PC-9 (cell line): ENCODE data around the gene POMGNT2. TPM values are rescaled to one million over a fixed set of nuclear protein-coding genes. Genes with fewer than 3 reads are reported as not detected.

Experiments
- BruUV-seq: library from RNA; stranded (reverse); fragments of 400-500 nt; replicated peaks from 2 replicates; lab custom pipeline; 2021; lab: Mats Ljungman, UMichigan
- CTCF ChIA-PET: fragments of 300-600 bp; sonication (Branson Sonifier 250); formaldehyde crosslinking; loops from one replicate; lab custom pipeline; 2022; ENCODE audit warnings: antibody characterized with exemption; lab: Charles Lee
- POLR2A ChIA-PET: fragments of 300-600 bp; sonication (Branson Sonifier 250); formaldehyde crosslinking; loops from one replicate; lab custom pipeline; 2022; ENCODE audit warnings: antibody characterized with exemption; ENCODE audit not compliant: unreplicated experiment; lab: Charles Lee
- DNase-seq, 2 experiments: peaks; one replicate each; pipeline versions ENCODE4 v3.0.0 to v3.0.0-alpha.2; 2015 to 2022; ENCODE audit warnings: mixed read lengths in 1 of 2
- H2AFZ ChIP-seq: fragments of 200-600 bp; sonication (generic); 2 replicates; pipeline ENCODE4 v1.8.1; 2017; ENCODE audit warnings: antibody characterized with exemption
- H3F3A ChIP-seq: fragments of 200-600 bp; sonication (generic); 2 replicates; pipeline ENCODE4 v1.8.1; 2017; ENCODE audit warnings: antibody characterized with exemption, mild to moderate bottlenecking, low read depth; ENCODE audit not compliant: insufficient read depth
- H3K27ac ChIP-seq: fragments of 200-600 bp; sonication (generic); 2 replicates; pipeline ENCODE4 v1.6.1; 2016; ENCODE audit warnings: mixed run types
- H3K27me3 ChIP-seq: fragments of 200-600 bp; sonication (generic); 2 replicates; pipeline ENCODE4 v1.6.1; 2016; ENCODE audit warnings: low read depth, mixed run types; ENCODE audit not compliant: insufficient read depth
- H3K36me3 ChIP-seq: fragments of 200-600 bp; sonication (generic); 2 replicates; pipeline ENCODE4 v1.6.1; 2016; ENCODE audit warnings: low read depth, mixed run types
- H3K4me1 ChIP-seq: fragments of 200-600 bp; sonication (generic); replicated peaks from 2 replicates; pipeline ENCODE4 v1.6.1; 2016; ENCODE audit warnings: mixed run types; ENCODE audit not compliant: insufficient read depth
- H3K4me2 ChIP-seq: fragments of 200-600 bp; sonication (generic); 2 replicates; pipeline ENCODE4 v1.6.1; 2017; ENCODE audit warnings: mixed run types
- H3K4me3 ChIP-seq: fragments of 200-600 bp; sonication (generic); 2 replicates; pipeline ENCODE4 v1.6.1; 2016; ENCODE audit warnings: mixed run types
- H3K79me2 ChIP-seq: fragments of 200-600 bp; sonication (generic); 2 replicates; pipeline ENCODE4 v1.6.1; 2017; ENCODE audit warnings: low read depth, mixed run types
- H3K9me2 ChIP-seq: fragments of 200-600 bp; sonication (generic); 2 replicates; pipeline ENCODE4 v1.8.1; 2017; ENCODE audit warnings: mild to moderate bottlenecking; ENCODE audit not compliant: insufficient read depth
- H3K9me3 ChIP-seq: fragments of 200-600 bp; sonication (generic); 2 replicates; pipeline ENCODE4 v1.8.1; 2016; ENCODE audit warnings: low read depth; ENCODE audit not compliant: insufficient read depth
- H4K20me1 ChIP-seq: fragments of 200-600 bp; sonication (generic); 2 replicates; pipeline ENCODE4 v1.8.1; 2017; ENCODE audit not compliant: insufficient read depth
- EZH2 ChIP-seq: fragments of 200-600 bp; sonication (generic); IDR thresholded peaks from 2 replicates; pipeline ENCODE4 v1.8.0; 2017; ENCODE audit warnings: antibody characterized with exemption, low read depth
- intact Hi-C: fragments of 100-400 bp; cut with micrococcal nuclease; formaldehyde crosslinking; loops from one replicate; pipeline ENCODE4 v1.10.0; 2022; ENCODE audit not compliant: unreplicated experiment
- total RNA-seq: library from RNA; stranded (reverse); gene quantifications from 2 replicates; pipeline ENCODE4 v1.2.3, GENCODE V29; 2021
- TF ChIP-seq, protein P1 (sequence below): fragments of 200-600 bp; sonication (generic); conservative IDR thresholded peaks from 2 replicates; pipeline ENCODE4 v1.6.1; 2017; ENCODE audit warnings: mixed run types, antibody characterized with exemption, mild to moderate bottlenecking, moderate library complexity

The POMGNT2 gene
- total RNA-seq, 1 experiment from 2014 or later: 17.2 TPM

DNA sequence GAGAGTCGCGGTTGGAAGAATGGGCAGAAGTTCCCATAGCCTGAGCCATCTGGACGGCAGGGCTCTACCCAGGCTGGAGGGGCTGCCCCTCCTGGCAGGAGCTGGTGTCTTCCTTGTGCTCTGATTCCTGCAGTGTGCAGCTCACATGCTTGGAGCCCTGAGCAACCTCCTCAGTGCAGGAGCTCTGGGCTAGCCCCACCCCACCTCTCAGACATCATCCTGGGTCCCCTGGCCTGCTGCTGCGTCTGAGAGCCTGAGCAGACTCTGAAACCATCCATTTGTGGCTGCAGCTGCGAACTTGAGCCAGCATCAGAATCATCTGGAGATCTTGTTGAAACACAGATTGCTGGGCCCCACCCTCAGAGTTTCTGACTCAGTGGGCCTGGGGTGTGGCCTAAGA lies 42.8 kb downstream of the POMGNT2 start:
- ChIA-PET CTCF (no interaction called here), POLR2A (no interaction called here)
- H3K79me2 ChIP-seq: no peaks in the 10 kb centered on the region
- no peaks in the 10 kb centered on the region for H3K36me3 ChIP-seq
- H3K27ac ChIP-seq: no peak overlapping the region
- H3K4me2 ChIP-seq: no peak overlapping the region
- no peak overlapping the region for H2AFZ ChIP-seq
- H3K9me2 ChIP-seq: no peaks in the 10 kb centered on the region
- no peaks in the 10 kb centered on the region for H3K27me3 ChIP-seq
- TF ChIP-seq, protein P1, sequence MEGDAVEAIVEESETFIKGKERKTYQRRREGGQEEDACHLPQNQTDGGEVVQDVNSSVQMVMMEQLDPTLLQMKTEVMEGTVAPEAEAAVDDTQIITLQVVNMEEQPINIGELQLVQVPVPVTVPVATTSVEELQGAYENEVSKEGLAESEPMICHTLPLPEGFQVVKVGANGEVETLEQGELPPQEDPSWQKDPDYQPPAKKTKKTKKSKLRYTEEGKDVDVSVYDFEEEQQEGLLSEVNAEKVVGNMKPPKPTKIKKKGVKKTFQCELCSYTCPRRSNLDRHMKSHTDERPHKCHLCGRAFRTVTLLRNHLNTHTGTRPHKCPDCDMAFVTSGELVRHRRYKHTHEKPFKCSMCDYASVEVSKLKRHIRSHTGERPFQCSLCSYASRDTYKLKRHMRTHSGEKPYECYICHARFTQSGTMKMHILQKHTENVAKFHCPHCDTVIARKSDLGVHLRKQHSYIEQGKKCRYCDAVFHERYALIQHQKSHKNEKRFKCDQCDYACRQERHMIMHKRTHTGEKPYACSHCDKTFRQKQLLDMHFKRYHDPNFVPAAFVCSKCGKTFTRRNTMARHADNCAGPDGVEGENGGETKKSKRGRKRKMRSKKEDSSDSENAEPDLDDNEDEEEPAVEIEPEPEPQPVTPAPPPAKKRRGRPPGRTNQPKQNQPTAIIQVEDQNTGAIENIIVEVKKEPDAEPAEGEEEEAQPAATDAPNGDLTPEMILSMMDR: no peak
- TF ChIP-seq EZH2: no peak
- H3K4me3 ChIP-seq: no peak overlapping the region
- DNase-seq: no peak
- no peaks in the 10 kb centered on the region for H4K20me1 ChIP-seq
- no peaks in the 10 kb centered on the region for H3K4me1 ChIP-seq
- H3F3A ChIP-seq: no peaks in the 10 kb centered on the region
- BruUV-seq: no TSS peak
- no peaks in the 10 kb centered on the region for H3K9me3 ChIP-seq
- intact Hi-C loops: no loop called here

DNA sequence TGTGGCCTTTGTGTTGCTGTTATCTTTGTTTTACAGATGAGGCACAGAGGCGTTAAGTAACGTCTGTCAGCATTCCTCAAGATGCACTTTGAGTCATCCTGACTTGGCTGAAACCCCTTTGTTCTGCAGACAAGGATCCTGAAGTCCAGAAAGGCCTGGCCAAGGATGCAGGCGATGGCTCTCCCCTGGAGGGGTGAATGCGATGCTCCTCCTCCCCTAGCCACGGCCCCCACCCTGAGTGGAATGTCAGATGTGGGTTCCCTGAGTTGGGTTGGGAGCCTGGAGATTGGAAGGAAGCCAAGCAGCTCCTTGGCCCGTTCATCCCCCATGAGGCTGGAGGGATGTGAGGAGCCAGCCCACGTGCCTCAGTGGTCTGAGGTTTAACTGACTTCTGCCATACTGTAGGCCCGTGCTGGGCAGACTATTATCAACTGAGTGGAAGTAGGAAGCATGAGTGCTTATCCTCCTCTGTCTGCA lies 43.3 kb downstream of the POMGNT2 start:
- BruUV-seq: no TSS peak
- TF ChIP-seq, protein P1: no peak
- Histone ChIP-seq H3K4me2 (no peak overlapping the region), H2AFZ (no peak overlapping the region), H3K4me3 (no peak overlapping the region), H3K36me3 (no peaks in the 10 kb centered on the region), H4K20me1 (no peaks in the 10 kb centered on the region), H3K9me2 (no peaks in the 10 kb centered on the region), H3K27ac (no peak overlapping the region), H3K9me3 (no peaks in the 10 kb centered on the region), H3F3A (no peaks in the 10 kb centered on the region), H3K27me3 (no peaks in the 10 kb centered on the region), H3K79me2 (no peaks in the 10 kb centered on the region), H3K4me1 (no peaks in the 10 kb centered on the region)
- intact Hi-C loops: no loop called here
- no peak for DNase-seq
- ChIA-PET POLR2A (no interaction called here), CTCF (no interaction called here)

DNA sequence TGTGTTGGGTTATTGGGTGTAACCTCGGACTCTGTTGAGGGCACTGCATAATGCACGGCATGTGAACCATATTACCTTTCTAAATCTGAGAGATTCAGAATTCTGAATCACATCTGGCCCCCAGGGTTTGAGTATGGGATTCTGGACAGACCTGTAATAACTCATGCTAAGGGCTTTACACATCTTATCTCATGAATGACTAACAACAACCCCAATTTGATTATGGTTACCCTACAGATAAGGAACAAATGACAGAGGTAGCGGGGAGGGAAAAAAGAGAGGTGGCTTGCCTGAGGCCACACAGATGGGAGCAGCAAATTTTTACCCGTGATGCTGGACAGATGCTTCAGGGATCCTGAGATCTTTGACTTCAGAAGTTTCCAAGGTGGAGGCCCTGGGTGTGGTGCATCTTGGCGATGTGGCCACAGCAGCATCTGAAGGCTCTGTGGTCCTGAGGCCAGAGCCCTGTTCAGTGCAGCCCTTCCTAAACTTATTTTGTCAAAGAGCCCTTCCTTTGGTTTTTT lies 43.8 kb downstream of the POMGNT2 start:
- intact Hi-C loops: no loop called here
- Histone ChIP-seq H3K4me1 (no peaks in the 10 kb centered on the region), H3K4me3 (no peak overlapping the region), H3F3A (no peaks in the 10 kb centered on the region), H3K4me2 (no peak overlapping the region), H3K27ac (no peak overlapping the region), H3K79me2 (no peaks in the 10 kb centered on the region), H4K20me1 (no peaks in the 10 kb centered on the region), H3K9me2 (no peaks in the 10 kb centered on the region), H3K27me3 (no peaks in the 10 kb centered on the region), H3K9me3 (no peaks in the 10 kb centered on the region), H3K36me3 (no peaks in the 10 kb centered on the region), H2AFZ (no peak overlapping the region)
- BruUV-seq: no TSS peak
- POLR2A ChIA-PET: no interaction called here
- DNase-seq: no peak
- TF ChIP-seq, protein P1: no peak
- TF ChIP-seq EZH2: no peak
- CTCF ChIA-PET: no interaction called here
